Osteoblast (primary cell): Measurements from ENCODE around the gene DRD4. TPM values are rescaled to one million over a fixed set of nuclear protein-coding genes. Genes with fewer than 3 reads are reported as not detected.

Experiments used
- DNase-seq: peaks from one replicate; pipeline ENCODE4 v3.0.0; 2011; ENCODE audit warnings: low spot score, mixed read lengths; ENCODE audit not compliant: insufficient read length; ENCODE audit errors: missing footprints
- H2AFZ ChIP-seq: 2 replicates; pipeline ENCODE4 v1.6.0; 2011; ENCODE audit warnings: mild to moderate bottlenecking, low read length
- H3K27ac ChIP-seq: 2 replicates; pipeline ENCODE4 v1.5.1; 2011; ENCODE audit warnings: mild to moderate bottlenecking, low read depth, low read length, moderate library complexity
- H3K27me3 ChIP-seq: 2 replicates; pipeline ENCODE4 v1.6.0; 2012; ENCODE audit warnings: mild to moderate bottlenecking, control low read depth, inconsistent platforms, low read length, moderate library complexity; ENCODE audit not compliant: insufficient read depth
- H3K36me3 ChIP-seq: 2 replicates; pipeline ENCODE4 v1.5.1; 2011; ENCODE audit warnings: mild to moderate bottlenecking, low read length, control low read depth, moderate library complexity; ENCODE audit not compliant: insufficient read depth
- H3K4me1 ChIP-seq: 2 replicates; pipeline ENCODE4 v1.5.1; 2011; ENCODE audit warnings: mild to moderate bottlenecking, low read length, control low read depth, moderate library complexity; ENCODE audit not compliant: insufficient read depth
- H3K4me2 ChIP-seq: 2 replicates; pipeline ENCODE4 v1.6.0; 2011; ENCODE audit warnings: mild to moderate bottlenecking, low read length; ENCODE audit not compliant: insufficient read depth
- H3K4me3 ChIP-seq: fragments of 200-600 bp; sonication (generic); 3 replicates; pipeline ENCODE4 v1.5.1; 2012; ENCODE audit warnings: mild to moderate bottlenecking, low read length, inconsistent platforms; ENCODE audit not compliant: insufficient read depth
- H3K79me2 ChIP-seq: 2 replicates; pipeline ENCODE4 v1.6.0; 2012; ENCODE audit warnings: mild to moderate bottlenecking, low read length, control low read depth, inconsistent platforms; ENCODE audit not compliant: insufficient read depth
- H3K9me3 ChIP-seq: 2 replicates; pipeline ENCODE4 v1.5.1; 2011; ENCODE audit warnings: low read depth, low read length, control low read depth
- H4K20me1 ChIP-seq: 2 replicates; pipeline ENCODE4 v1.6.0; 2012; ENCODE audit warnings: mild to moderate bottlenecking, low read length, control low read depth; ENCODE audit not compliant: insufficient read depth
- total RNA-seq: library from RNA; depleted of rRNA; stranded (reverse); fragments of >200 nt; gene quantifications from 2 replicates; pipeline ENCODE4 v1.2.3, GENCODE V29; 2012
- TF ChIP-seq, protein P1 (sequence below): IDR thresholded peaks from 2 replicates; pipeline ENCODE4 v1.5.1; 2011; ENCODE audit warnings: mild to moderate bottlenecking, low read depth, low read length, moderate library complexity; ENCODE audit errors: extremely low read depth

The DRD4 gene
- total RNA-seq, 1 donor: not detected

- Histone ChIP-seq H3K9me3 (no peaks in the 10 kb centered on the region), H3K4me1 (no peaks in the 10 kb centered on the region), H3K36me3 (no peaks in the 10 kb centered on the region), H3K27ac (no peak overlapping the region), H4K20me1 (peaks cover 40% of the 10 kb centered on the region), H2AFZ (no peak overlapping the region), H3K27me3 (peaks cover 14% of the 10 kb centered on the region), H3K79me2 (no peaks in the 10 kb centered on the region), H3K4me2 (no peak overlapping the region), H3K4me3 (peak overlapping the region; percentile 30)
- peak; percentile 88 for DNase-seq
- TF ChIP-seq, protein P1, sequence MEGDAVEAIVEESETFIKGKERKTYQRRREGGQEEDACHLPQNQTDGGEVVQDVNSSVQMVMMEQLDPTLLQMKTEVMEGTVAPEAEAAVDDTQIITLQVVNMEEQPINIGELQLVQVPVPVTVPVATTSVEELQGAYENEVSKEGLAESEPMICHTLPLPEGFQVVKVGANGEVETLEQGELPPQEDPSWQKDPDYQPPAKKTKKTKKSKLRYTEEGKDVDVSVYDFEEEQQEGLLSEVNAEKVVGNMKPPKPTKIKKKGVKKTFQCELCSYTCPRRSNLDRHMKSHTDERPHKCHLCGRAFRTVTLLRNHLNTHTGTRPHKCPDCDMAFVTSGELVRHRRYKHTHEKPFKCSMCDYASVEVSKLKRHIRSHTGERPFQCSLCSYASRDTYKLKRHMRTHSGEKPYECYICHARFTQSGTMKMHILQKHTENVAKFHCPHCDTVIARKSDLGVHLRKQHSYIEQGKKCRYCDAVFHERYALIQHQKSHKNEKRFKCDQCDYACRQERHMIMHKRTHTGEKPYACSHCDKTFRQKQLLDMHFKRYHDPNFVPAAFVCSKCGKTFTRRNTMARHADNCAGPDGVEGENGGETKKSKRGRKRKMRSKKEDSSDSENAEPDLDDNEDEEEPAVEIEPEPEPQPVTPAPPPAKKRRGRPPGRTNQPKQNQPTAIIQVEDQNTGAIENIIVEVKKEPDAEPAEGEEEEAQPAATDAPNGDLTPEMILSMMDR: no peak
These were observed 788 bp downstream of the DRD4 start for GRCh38 chr11:637593-638521.

DNA sequence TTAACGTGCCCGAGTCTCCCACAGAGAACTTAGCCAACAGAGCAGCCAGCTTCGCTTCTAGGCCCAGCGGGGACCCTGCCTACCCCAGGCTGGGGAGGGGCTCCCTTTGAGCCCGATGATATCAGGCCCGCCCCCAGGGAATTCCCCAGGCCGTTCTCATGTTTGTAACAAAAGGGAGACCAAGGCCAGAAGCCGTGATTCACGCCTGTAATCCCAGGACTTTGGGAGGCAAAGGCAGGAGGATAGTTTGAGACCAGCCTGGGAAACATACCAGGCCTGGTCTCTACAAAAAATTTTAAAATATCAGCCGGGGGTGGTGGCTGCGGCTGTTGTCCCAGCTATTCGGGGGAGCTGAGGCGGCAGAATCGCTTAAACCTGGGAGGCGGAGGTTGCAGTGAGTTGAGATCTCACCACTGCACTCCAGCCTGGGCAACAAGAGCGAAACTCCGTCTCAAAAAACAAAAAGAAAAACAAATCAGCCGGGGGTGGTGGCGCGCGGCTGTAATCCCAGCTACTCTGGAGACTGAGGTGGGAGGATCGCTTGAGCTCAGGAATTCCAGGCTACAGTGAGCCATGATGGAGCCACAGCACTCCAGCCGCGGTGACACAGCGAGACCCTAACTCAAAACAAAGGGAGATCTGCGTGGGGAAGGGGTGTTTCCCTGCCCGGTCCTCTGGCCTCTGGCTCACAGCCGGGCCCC is 1.7 kb downstream of the DRD4 start:
- peaks cover 40% of the 10 kb centered on the region for H4K20me1 ChIP-seq
- DNase-seq: no peak
- no peaks in the 10 kb centered on the region for H3K36me3 ChIP-seq
- H3K4me1 ChIP-seq: no peaks in the 10 kb centered on the region
- H3K9me3 ChIP-seq: no peaks in the 10 kb centered on the region
- no peaks in the 10 kb centered on the region for H3K79me2 ChIP-seq
- H3K4me3 ChIP-seq: no peak overlapping the region
- TF ChIP-seq, protein P1: no peak
- H3K4me2 ChIP-seq: no peak overlapping the region
- no peak overlapping the region for H3K27ac ChIP-seq
- peaks cover 14% of the 10 kb centered on the region for H3K27me3 ChIP-seq
- no peak overlapping the region for H2AFZ ChIP-seq

GRCh38 chr11:639332-639955 is 2.4 kb downstream of the DRD4 start:
- DNase-seq: peak; percentile 89
- TF ChIP-seq, protein P1: no peak
- no peak overlapping the region for H3K27ac ChIP-seq
- H3K9me3 ChIP-seq: no peaks in the 10 kb centered on the region
- no peak overlapping the region for H3K4me3 ChIP-seq
- no peak overlapping the region for H3K4me2 ChIP-seq
- H2AFZ ChIP-seq: no peak overlapping the region
- no peaks in the 10 kb centered on the region for H3K36me3 ChIP-seq
- peaks cover 14% of the 10 kb centered on the region for H3K27me3 ChIP-seq
- peaks cover 40% of the 10 kb centered on the region for H4K20me1 ChIP-seq
- H3K79me2 ChIP-seq: no peaks in the 10 kb centered on the region
- no peaks in the 10 kb centered on the region for H3K4me1 ChIP-seq
